Measurements from ENCODE around the gene ADAM12. TPM values are rescaled to one million over a fixed set of nuclear protein-coding genes. Genes with fewer than 3 reads are reported as not detected.
A peak's percentile ranks its signal among the peaks of the same experiment; 100 is the strongest.

ADAM12 gene
- total and polyA plus RNA-seq, 2 donors (not counting 1 experiment from before 2014, with no cell fraction given), result 21.0 to 56.9 TPM

GRCh38 chr10:126201603-126202002 is 186.7 kb downstream of the ADAM12 start:
- Histone ChIP-seq H2AFZ (ENCODE audit: low read length) (no peak overlapping the region), H3K4me1 (ENCODE audit: control insufficient read depth, extremely low read depth, insufficient read depth, low read length) (peaks cover 5% of the 10 kb centered on the region), H3K27ac (ENCODE audit: insufficient read depth, low read length) (no peak overlapping the region), H3K79me2 (ENCODE audit: control insufficient read depth, insufficient read depth, low read length) (no peaks in the 10 kb centered on the region), H3K27me3 (ENCODE audit: control insufficient read depth, insufficient read depth, low read length) (no peaks in the 10 kb centered on the region), H3K9ac (ENCODE audit: insufficient read depth, low read length) (no peak overlapping the region), H3K4me2 (ENCODE audit: extremely low read depth, insufficient read depth, low read length) (no peak overlapping the region), H3K4me3 (replicated peaks in 1 of 4; ENCODE audit: control extremely low read depth in 1 of 4, insufficient read depth in 1 of 4, low read depth in 3 of 4, low read length in 4 of 4) (no peak overlapping the region), H4K20me1 (ENCODE audit: control insufficient read depth, extremely low read depth, insufficient read depth, low read length) (no peaks in the 10 kb centered on the region), H3K36me3 (ENCODE audit: control insufficient read depth, insufficient read depth, low read length) (no peaks in the 10 kb centered on the region), H3K9me3 (ENCODE audit: control insufficient read depth, insufficient read depth, low read depth, low read length) (no peaks in the 10 kb centered on the region)
- TF ChIP-seq EZH2 (IDR thresholded peaks at IDR 0.05; ENCODE audit: low read length, missing control alignments), result no peak
- TF ChIP-seq CTCF (conservative IDR thresholded peaks at IDR 0.05 in 1 of 2, IDR thresholded peaks at IDR 0.05 in 1 of 2; ENCODE audit: low read depth in 1 of 2, low read length in 2 of 2), result no peak
- no peak for DNase-seq (ENCODE audit: low read depth in 2 of 2)

- Histone ChIP-seq H3K27ac (ENCODE audit: insufficient read depth, low read length) (no peak overlapping the region), H3K4me2 (ENCODE audit: extremely low read depth, insufficient read depth, low read length) (no peak overlapping the region), H3K27me3 (ENCODE audit: control insufficient read depth, insufficient read depth, low read length) (no peaks in the 10 kb centered on the region), H3K79me2 (ENCODE audit: control insufficient read depth, insufficient read depth, low read length) (no peaks in the 10 kb centered on the region), H3K9ac (ENCODE audit: insufficient read depth, low read length) (no peak overlapping the region), H4K20me1 (ENCODE audit: control insufficient read depth, extremely low read depth, insufficient read depth, low read length) (no peaks in the 10 kb centered on the region), H2AFZ (ENCODE audit: low read length) (no peak overlapping the region), H3K36me3 (ENCODE audit: control insufficient read depth, insufficient read depth, low read length) (no peaks in the 10 kb centered on the region), H3K9me3 (ENCODE audit: control insufficient read depth, insufficient read depth, low read depth, low read length) (no peaks in the 10 kb centered on the region), H3K4me1 (ENCODE audit: control insufficient read depth, extremely low read depth, insufficient read depth, low read length) (peaks cover 5% of the 10 kb centered on the region), H3K4me3 (replicated peaks in 1 of 4; ENCODE audit: control extremely low read depth in 1 of 4, insufficient read depth in 1 of 4, low read depth in 3 of 4, low read length in 4 of 4) (no peak overlapping the region)
- peak; percentile 97 to 100 for DNase-seq (ENCODE audit: low read depth in 2 of 2)
- TF ChIP-seq CTCF (conservative IDR thresholded peaks at IDR 0.05 in 1 of 2, IDR thresholded peaks at IDR 0.05 in 1 of 2; ENCODE audit: low read depth in 1 of 2, low read length in 2 of 2) (no peak), EZH2 (IDR thresholded peaks at IDR 0.05; ENCODE audit: low read length, missing control alignments) (no peak)
Observed at GRCh38 chr10:126199221-126199998, 188.9 kb downstream of the ADAM12 start.

GRCh38 chr10:126198681-126199080 is 189.6 kb downstream of the ADAM12 start:
- Histone ChIP-seq H3K27ac (ENCODE audit: insufficient read depth, low read length) (no peak overlapping the region), H4K20me1 (ENCODE audit: control insufficient read depth, extremely low read depth, insufficient read depth, low read length) (no peaks in the 10 kb centered on the region), H3K4me2 (ENCODE audit: extremely low read depth, insufficient read depth, low read length) (no peak overlapping the region), H2AFZ (ENCODE audit: low read length) (no peak overlapping the region), H3K9me3 (ENCODE audit: control insufficient read depth, insufficient read depth, low read depth, low read length) (no peaks in the 10 kb centered on the region), H3K4me3 (replicated peaks in 1 of 4; ENCODE audit: control extremely low read depth in 1 of 4, insufficient read depth in 1 of 4, low read depth in 3 of 4, low read length in 4 of 4) (no peak overlapping the region), H3K36me3 (ENCODE audit: control insufficient read depth, insufficient read depth, low read length) (no peaks in the 10 kb centered on the region), H3K27me3 (ENCODE audit: control insufficient read depth, insufficient read depth, low read length) (no peaks in the 10 kb centered on the region), H3K4me1 (ENCODE audit: control insufficient read depth, extremely low read depth, insufficient read depth, low read length) (peaks cover 5% of the 10 kb centered on the region), H3K79me2 (ENCODE audit: control insufficient read depth, insufficient read depth, low read length) (no peaks in the 10 kb centered on the region), H3K9ac (ENCODE audit: insufficient read depth, low read length) (no peak overlapping the region)
- TF ChIP-seq EZH2 (IDR thresholded peaks at IDR 0.05; ENCODE audit: low read length, missing control alignments) (no peak), CTCF (conservative IDR thresholded peaks at IDR 0.05 in 1 of 2, IDR thresholded peaks at IDR 0.05 in 1 of 2; ENCODE audit: low read depth in 1 of 2, low read length in 2 of 2) (no peak)
- peak in 1 of 2 donors; percentile 38 for DNase-seq (ENCODE audit: low read depth in 2 of 2)

Data from fibroblast of lung (primary cell).